Activated T-helper 1 cell treated with anti-CD3 and anti-CD28 coated beads, Interleukin-12 subunit alpha, Interleukin-12 subunit beta, Interleukin-2, Interleukin-4 antibody, amounts not matched to agents 30 ng/mL and 10 ng/mL and 1 ng/mL, durations not matched to agents 14 hours and 24 hours and 36 hours (primary cell): ENCODE data around the gene POFUT2. TPM values are rescaled to one million over a fixed set of nuclear protein-coding genes. Genes with fewer than 3 reads are reported as not detected.

ENCODE experiments used
- DNase-seq: peaks from one replicate; pipeline ENCODE4 v3.0.0; 2021; ENCODE audit warnings: low spot score
- H3K27ac Mint-ChIP-seq: one replicate; pipeline ENCODE4 v1.8.0; 2021; ENCODE audit warnings: mild to moderate bottlenecking, mixed read lengths
- H3K27me3 Mint-ChIP-seq: one replicate; pipeline ENCODE4 v1.8.0; 2022; ENCODE audit warnings: mild to moderate bottlenecking, moderate library complexity, mixed read lengths; ENCODE audit not compliant: insufficient read depth
- H3K36me3 Mint-ChIP-seq: one replicate; pipeline ENCODE4 v1.8.0; 2021; ENCODE audit warnings: low read depth, mixed read lengths
- H3K4me1 Mint-ChIP-seq: one replicate; pipeline ENCODE4 v1.8.0; 2021; ENCODE audit warnings: low read depth, mixed read lengths
- H3K4me3 Mint-ChIP-seq: one replicate; pipeline ENCODE4 v1.8.0; 2021; ENCODE audit warnings: mild to moderate bottlenecking, moderate library complexity, mixed read lengths
- H3K9me3 Mint-ChIP-seq: one replicate; pipeline ENCODE4 v1.8.0; 2021; ENCODE audit warnings: mixed read lengths
- intact Hi-C: fragments of 100-400 bp; cut with micrococcal nuclease; formaldehyde crosslinking; loops from one replicate; pipeline ENCODE4 v1.15.1; 2024
- total RNA-seq: library from RNA; stranded (reverse); gene quantifications from 2 replicates; pipeline ENCODE4 v1.2.3, GENCODE V29; 2022

Gene POFUT2
- total RNA-seq, 1 donor from 2014 or later = 14.3 TPM

DNA sequence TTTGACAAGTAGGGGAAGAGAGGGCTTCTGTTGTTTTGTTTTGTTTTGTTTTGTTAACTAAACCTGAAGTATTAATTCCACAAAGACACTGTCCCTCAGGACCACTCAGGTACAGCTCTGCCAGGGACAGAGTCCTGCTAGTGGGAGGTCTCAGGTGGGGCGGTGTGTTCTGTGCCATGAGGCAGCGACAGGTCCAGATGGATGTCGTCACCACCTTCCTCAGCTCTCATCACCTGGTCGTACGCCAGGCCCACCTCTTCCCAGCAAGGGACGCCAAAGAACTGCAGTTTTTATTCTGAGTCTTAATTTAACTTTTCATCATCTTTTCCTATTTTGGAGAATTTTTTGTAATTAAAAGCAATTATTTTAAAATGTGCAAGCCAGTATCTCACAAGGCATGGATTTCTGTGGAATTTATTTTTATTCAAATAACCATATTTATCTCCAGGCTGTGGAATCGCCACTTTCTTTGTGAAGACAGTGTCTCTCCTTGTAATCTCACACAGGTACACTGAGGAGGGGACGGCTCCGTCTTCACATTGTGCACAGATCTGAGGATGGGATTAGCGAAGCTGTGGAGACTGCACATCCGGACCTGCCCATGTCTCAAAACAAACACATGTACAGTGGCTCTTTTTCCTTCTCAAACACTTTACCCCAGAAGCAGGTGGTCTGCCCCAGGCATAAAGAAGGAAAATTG, 62.5 kb downstream of the POFUT2 start:
- H3K4me1 Mint-ChIP-seq = peaks cover 34% of the 10 kb centered on the region

DNA sequence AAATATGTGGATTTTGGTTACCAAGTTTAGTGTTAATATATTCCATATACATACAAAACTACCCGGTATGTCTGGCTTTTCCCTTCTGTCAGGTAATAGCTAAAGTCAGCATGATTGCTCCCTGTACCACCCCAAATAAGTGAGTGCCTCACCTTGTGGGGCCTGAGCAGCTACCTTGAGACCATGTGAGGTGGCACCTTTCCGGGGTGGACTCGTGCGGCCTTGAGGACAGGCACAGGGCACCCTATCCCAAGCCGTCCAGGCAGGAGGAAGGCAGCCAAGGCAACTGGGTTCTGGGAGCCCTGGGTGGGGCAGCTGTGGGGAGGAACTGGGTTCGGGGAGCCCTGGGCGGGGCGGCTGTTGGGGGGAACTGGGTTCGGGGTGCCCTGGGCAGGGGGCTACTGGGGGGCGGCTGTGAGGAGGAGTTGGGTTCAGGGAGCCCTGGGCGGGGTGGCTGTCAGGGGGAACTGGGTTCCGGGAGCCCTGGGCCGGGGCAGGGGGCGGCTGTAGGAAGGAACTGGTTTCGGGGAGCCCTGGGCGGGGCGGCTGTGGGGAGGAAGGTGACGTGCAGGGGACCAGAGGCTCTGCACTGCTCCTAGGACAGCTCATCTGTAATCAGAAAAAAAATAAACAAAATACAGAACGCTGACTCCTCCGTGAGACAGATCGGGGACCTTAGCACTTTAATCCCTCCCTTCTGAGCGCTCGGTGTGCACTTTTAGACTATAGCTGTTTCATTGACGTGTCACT, 63.3 kb downstream of the POFUT2 start:
- Mint-ChIP-seq H3K27ac (no peak overlapping the region), H3K9me3 (no peaks in the 10 kb centered on the region), H3K36me3 (peaks cover 14% of the 10 kb centered on the region), H3K4me1 (peaks cover 34% of the 10 kb centered on the region), H3K27me3 (no peaks in the 10 kb centered on the region), H3K4me3 (no peak overlapping the region)
- intact Hi-C loops = no loop called here
- DNase-seq = no peak

More for the DNA sequence above, 62.5 kb downstream of the POFUT2 start:
- H3K27ac Mint-ChIP-seq = no peak overlapping the region
- DNase-seq = no peak
- no peaks in the 10 kb centered on the region for H3K27me3 Mint-ChIP-seq
- peaks cover 14% of the 10 kb centered on the region for H3K36me3 Mint-ChIP-seq
- intact Hi-C loops = no loop called here
- H3K9me3 Mint-ChIP-seq = no peaks in the 10 kb centered on the region
- no peak overlapping the region for H3K4me3 Mint-ChIP-seq

DNA sequence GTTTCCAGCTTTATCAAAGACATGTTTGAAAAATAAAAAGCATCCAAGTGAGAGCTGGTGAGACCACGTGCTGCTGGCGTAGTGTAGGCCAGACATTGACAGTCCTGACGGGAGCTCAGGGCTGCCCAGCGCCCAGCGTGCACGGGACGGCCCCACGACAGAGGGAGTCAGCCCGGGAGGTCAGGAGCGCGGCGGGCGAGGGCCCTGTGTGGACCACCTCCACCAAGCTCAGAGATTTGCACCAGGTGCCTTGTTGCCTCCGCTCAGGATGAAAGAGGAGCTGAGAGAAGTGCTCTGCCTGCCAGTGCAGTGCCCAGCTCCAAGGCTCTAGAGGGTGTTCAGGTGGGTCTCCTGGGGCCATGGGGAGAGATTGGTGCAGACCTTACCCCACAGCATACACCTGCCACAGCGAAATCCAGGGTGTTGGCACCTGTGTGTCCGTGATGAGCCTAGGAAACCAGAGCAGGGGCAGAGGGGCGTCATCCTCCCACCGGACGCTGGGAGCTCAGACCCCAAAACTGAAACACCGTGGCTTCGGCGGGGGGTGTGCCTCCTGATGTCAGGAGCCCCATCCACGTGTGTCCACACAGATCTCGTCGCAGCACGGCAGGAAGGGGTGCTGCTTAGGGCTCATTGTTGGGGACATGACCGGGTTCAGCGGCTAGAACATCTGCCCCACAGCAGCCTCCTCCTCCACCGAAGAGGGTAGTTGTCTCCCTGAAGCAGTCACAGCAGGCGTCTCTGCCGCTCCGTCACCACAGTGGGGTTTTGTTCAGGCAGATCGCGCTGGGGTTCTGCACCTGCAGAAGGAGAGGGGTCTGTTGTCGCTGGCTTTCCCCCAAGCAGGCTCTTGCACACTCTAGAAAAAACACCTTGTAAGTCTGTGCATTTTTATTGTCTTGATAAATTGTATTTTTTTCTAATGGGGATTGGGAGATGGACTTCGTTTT, 64.2 kb downstream of the POFUT2 start:
- peaks cover 27% of the 10 kb centered on the region for H3K4me1 Mint-ChIP-seq
- no peak overlapping the region for H3K4me3 Mint-ChIP-seq
- intact Hi-C loops = no loop called here
- H3K36me3 Mint-ChIP-seq = peaks cover 18% of the 10 kb centered on the region
- H3K27ac Mint-ChIP-seq = no peak overlapping the region
- H3K27me3 Mint-ChIP-seq = no peaks in the 10 kb centered on the region
- H3K9me3 Mint-ChIP-seq = no peaks in the 10 kb centered on the region
- no peak for DNase-seq

DNA sequence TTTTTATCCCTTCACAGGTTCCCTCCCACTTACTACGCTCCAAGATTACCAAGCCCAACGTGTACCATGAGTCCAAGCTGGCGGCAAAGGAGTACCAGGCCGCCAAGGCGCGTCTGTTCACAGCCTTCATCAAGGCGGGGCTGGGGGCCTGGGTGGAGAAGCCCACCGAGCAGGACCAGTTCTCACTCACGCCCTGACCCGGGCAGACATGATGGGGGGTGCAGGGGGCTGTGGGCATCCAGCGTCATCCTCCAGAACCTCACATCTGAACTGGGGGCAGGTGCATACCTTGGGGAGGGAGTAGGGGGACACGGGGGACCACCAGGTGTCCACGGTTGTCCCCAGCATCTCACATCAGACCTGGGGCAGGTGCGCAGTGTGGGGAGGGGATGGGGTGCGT, 65.7 kb downstream of the POFUT2 start:
- DNase-seq = no peak
- intact Hi-C loops = no loop called here
- H3K36me3 Mint-ChIP-seq = peaks cover 28% of the 10 kb centered on the region
- no peaks in the 10 kb centered on the region for H3K27me3 Mint-ChIP-seq
- H3K4me1 Mint-ChIP-seq = peaks cover 13% of the 10 kb centered on the region
- H3K9me3 Mint-ChIP-seq = peaks cover 13% of the 10 kb centered on the region
- H3K4me3 Mint-ChIP-seq = no peak overlapping the region
- H3K27ac Mint-ChIP-seq = no peak overlapping the region

DNA sequence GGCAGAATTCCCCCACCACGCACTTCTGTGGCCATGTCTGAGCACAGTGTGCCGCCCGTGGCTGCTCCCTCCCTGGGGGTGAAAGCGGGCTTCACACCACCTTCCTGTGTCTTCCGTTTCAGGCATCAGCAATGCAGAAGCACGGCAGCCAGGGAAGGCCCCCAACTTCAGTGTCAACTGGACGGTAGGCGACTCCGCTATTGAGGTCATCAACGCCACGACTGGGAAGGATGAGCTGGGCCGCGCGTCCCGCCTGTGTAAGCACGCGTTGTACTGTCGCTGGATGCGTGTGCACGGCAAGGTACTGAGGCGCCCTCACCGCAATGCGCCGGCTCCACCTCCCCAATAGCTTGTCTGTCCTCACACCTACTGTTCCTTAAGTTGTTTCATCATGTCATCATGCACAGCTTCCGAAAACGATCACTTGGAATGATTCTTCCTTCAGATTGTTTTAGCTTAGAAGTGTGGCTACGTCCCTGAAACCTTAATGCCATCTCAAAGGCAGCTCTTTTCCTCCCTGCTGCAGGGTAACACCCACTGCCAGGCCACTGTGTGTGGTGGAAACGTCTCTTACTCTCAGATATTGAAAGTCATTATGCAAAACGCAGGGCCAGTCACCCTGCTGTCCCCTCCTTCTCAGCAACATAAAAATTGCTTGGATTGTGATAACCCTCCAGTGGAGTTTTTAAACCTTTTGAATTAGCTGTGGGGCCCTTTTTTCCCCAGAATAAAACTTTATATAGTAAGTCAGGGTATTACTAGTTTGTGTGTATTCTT, 66.8 kb downstream of the POFUT2 start:
- Mint-ChIP-seq H3K4me1 (peaks cover 2% of the 10 kb centered on the region), H3K27me3 (no peaks in the 10 kb centered on the region), H3K27ac (no peak overlapping the region), H3K36me3 (peaks cover 31% of the 10 kb centered on the region), H3K4me3 (no peak overlapping the region), H3K9me3 (peaks cover 24% of the 10 kb centered on the region)
- intact Hi-C loops = no loop called here
- DNase-seq = no peak

DNA sequence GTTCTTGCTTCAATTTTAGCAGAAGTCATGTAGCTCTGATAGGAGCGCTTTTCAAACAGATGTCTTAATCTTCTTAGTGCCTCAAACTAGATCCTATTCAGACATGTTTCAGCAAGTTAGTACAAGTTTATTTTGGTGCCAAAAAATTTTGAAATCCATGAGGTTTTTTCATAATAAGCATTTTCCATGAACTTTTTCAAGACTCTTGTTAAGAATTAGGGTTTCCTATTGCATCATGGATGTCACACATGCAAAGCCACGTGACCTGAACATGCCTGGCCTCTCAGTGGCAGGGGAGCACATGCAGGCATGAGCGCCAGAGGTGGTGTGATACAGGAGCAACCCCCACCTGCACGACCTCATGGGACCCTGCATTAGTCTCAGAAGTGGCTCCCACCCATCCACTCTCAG, 67.6 kb downstream of the POFUT2 start:
- no peak for DNase-seq
- Mint-ChIP-seq H3K4me3 (no peak overlapping the region), H3K27ac (no peak overlapping the region), H3K9me3 (peaks cover 24% of the 10 kb centered on the region), H3K27me3 (no peaks in the 10 kb centered on the region), H3K36me3 (peaks cover 28% of the 10 kb centered on the region), H3K4me1 (no peaks in the 10 kb centered on the region)
- intact Hi-C loops = no loop called here

DNA sequence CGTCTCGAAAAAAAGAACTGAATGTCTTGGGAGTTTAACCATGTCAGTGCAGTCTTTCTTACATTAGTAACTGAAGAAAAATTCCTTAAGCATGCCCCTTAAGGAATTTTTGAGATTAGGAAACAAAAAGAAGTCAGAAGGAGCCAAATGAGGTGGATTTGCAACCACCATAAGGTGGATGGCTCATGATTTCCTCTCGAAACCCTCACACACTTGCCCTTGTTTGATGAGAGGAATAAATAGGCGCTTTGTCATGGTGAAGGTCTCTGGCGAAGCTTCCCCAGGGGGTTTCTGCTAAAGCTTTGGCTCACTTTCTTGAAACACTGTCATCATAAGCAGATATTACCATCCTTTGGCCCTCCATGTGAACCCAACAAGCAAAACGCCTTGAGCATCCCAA, 68.2 kb downstream of the POFUT2 start:
- DNase-seq = no peak

DNA sequence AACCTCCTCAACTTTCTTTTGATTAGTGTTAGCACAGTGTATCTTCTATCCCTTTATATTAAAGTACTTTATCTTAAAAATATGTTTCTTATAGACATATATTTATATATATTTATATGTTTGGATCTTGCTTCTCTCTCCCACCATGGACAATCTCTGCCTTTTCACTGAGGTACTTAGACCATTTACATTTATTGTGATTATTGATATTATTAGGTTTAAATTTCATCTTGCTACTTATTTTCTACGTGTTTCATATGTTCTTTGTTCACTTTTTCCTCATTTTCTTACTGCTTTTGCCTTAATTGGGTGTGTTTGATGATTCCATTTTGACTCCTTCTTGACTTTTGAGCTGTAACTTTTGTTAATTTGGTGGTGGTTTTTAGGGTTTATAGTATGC, 70.7 kb downstream of the POFUT2 start:
- intact Hi-C loops = no loop called here
- H3K27me3 Mint-ChIP-seq = no peaks in the 10 kb centered on the region
- H3K4me1 Mint-ChIP-seq = no peaks in the 10 kb centered on the region
- H3K4me3 Mint-ChIP-seq = no peak overlapping the region
- H3K36me3 Mint-ChIP-seq = peaks cover 28% of the 10 kb centered on the region
- H3K27ac Mint-ChIP-seq = no peak overlapping the region
- no peak for DNase-seq
- peaks cover 24% of the 10 kb centered on the region for H3K9me3 Mint-ChIP-seq

More for the DNA sequence above, 68.2 kb downstream of the POFUT2 start:
- no peak overlapping the region for H3K27ac Mint-ChIP-seq
- no peaks in the 10 kb centered on the region for H3K4me1 Mint-ChIP-seq
- H3K4me3 Mint-ChIP-seq = no peak overlapping the region
- intact Hi-C loops = no loop called here
- peaks cover 24% of the 10 kb centered on the region for H3K9me3 Mint-ChIP-seq
- H3K36me3 Mint-ChIP-seq = peaks cover 29% of the 10 kb centered on the region
- H3K27me3 Mint-ChIP-seq = no peaks in the 10 kb centered on the region

DNA sequence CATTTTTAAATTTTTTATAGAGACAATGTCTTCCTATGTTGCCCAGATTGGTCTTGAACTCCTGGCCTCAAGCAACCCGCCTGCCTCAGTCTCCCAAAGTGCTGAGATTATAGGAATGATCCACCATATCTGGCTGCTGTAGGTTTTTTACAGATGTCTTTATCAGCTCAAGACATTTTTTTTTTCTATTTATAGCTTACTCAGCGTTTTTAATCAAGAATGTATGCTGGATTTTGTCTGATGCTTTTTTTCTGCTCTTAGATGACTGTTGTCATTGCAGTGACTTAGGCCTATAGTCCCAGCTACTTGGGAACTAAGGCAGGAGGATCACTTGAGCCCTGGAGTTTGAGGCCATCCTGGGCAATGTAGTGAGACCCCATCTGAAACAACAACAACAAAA, 72.5 kb downstream of the POFUT2 start:
- Mint-ChIP-seq H3K27me3 (no peaks in the 10 kb centered on the region), H3K9me3 (peaks cover 24% of the 10 kb centered on the region), H3K27ac (no peak overlapping the region), H3K4me1 (no peaks in the 10 kb centered on the region), H3K4me3 (no peak overlapping the region), H3K36me3 (peaks cover 22% of the 10 kb centered on the region)
- no peak for DNase-seq
- intact Hi-C loops = no loop called here

Other genes with a start within 250 kb of the POFUT2 start
- gene ADARB1, start 213.3 kb downstream of the POFUT2 start, total RNA-seq = 24.8 and 25.9 TPM in 2 replicates
- gene COL18A1, start 117.3 kb upstream of the POFUT2 start, total RNA-seq = 2.1 and 3.4 TPM in 2 replicates